ENCODE data around the gene SLC7A7. TPM values are rescaled to one million over a fixed set of nuclear protein-coding genes. Genes with fewer than 3 reads are reported as not detected.

SLC7A7 gene
- total RNA-seq, 2 experiments from 2014 or later = 0.45 TPM; not detected in 1

DNA sequence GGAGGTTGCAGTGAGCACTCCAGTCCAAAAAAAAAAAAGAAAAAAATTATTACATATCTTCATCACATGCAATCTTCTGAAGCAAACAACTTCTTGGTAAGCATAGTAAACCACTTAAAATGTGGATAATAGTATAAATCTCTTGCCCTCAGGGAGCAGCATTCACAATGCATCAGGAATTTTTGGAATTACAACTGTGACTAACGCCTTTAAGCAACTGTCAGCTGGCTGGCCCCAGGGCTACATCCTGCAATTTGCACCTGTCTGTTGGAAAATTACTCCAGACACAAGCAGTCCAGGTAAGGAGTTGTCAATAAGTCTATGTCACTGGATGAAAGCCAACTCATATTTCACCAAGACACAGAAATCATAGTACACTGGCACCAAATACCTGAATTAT is 5.5 kb upstream of the SLC7A7 start:
- ChIA-PET CTCF (interaction anchor here (1.0 to 22.4 kb wide), 3 partner anchors 10 to 54 kb away, joined by 3 to 469 read pairs (median 3); partner anchors contain the start of gene OXA1L), POLR2A (interaction anchor here (1.1 kb wide), 1 partner anchor 8 kb away, joined by 3 read pairs; no protein-coding TSS in a partner anchor)
- DNase-seq (no peak), ATAC-seq (no peak)
- intact Hi-C loops (cut with micrococcal nuclease) = loop anchor here (10.0 kb wide), 1 partner anchor 246 kb away; no protein-coding TSS in a partner anchor
- Mint-ChIP-seq H3K27ac (no peak overlapping the region), H3K4me1 (ENCODE audit: low read depth) (peaks cover 30% of the 10 kb centered on the region), H3K9me3 (no peaks in the 10 kb centered on the region), H3K36me3 (ENCODE audit: low read depth) (no peaks in the 10 kb centered on the region), H3K27me3 (peaks cover 12% of the 10 kb centered on the region), H3K4me3 (no peak overlapping the region)
- TF ChIP-seq, protein P1, sequence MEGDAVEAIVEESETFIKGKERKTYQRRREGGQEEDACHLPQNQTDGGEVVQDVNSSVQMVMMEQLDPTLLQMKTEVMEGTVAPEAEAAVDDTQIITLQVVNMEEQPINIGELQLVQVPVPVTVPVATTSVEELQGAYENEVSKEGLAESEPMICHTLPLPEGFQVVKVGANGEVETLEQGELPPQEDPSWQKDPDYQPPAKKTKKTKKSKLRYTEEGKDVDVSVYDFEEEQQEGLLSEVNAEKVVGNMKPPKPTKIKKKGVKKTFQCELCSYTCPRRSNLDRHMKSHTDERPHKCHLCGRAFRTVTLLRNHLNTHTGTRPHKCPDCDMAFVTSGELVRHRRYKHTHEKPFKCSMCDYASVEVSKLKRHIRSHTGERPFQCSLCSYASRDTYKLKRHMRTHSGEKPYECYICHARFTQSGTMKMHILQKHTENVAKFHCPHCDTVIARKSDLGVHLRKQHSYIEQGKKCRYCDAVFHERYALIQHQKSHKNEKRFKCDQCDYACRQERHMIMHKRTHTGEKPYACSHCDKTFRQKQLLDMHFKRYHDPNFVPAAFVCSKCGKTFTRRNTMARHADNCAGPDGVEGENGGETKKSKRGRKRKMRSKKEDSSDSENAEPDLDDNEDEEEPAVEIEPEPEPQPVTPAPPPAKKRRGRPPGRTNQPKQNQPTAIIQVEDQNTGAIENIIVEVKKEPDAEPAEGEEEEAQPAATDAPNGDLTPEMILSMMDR (IDR thresholded peaks at IDR 0.05) = no peak

DNA sequence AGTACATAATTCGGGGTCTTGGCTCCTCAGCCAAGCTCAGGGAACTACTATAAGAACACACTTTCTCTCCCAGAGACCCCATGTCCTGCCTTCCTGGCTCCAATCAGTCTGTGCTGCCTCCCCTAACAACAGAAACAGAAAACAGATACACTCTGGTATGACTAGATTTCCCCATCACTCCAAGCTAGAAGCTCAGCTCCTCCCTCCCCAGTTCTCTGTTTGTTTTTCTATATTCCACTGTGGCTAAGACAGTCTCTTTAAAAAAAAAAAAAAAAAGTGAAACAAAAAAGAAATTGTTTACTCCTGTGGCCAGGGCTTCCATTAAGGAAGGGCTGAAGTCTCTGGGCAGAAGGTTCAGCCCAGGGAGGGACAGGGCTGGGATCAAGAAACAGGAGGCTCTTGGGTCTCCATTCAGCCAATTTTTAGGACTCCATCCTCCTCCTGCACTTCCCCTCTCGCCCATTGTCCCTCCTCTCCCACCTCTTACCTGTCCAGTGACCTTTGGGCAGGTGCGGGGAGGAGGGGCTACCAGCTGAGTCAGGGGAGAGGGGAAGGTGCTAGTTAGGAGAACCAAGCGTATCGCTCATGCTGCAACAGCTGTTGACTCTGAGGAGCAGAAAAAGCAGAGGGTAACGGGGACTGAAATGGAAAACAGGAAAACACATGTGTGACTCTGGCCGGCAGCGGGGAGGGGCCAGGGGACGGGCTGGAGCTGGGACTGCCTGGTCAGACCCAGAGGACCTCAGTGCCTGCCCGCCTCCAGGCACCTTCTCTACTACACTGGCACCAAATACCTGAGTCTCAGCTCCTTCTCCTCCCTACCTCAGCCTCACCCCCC is 4.1 kb upstream of the SLC7A7 start:
- intact Hi-C loops (cut with micrococcal nuclease) = no loop called here
- DNase-seq = no peak
- POLR2A ChIA-PET = no interaction called here
- Mint-ChIP-seq H3K9me3 (no peaks in the 10 kb centered on the region), H3K27me3 (peaks cover 10% of the 10 kb centered on the region), H3K4me3 (no peak overlapping the region), H3K27ac (peak overlapping the region; percentile 46), H3K36me3 (ENCODE audit: low read depth) (no peaks in the 10 kb centered on the region), H3K4me1 (ENCODE audit: low read depth) (peaks cover 22% of the 10 kb centered on the region)
- CTCF ChIA-PET = interaction anchor here (0.7 to 22.4 kb wide), 9 partner anchors 11 to 249 kb away, joined by 3 to 469 read pairs (median 3); partner anchors contain the start of genes LRP10 and OXA1L
- TF ChIP-seq, protein P1 (IDR thresholded peaks at IDR 0.05) = no peak
- peak; percentile 34 for ATAC-seq

GRCh38 chr14:22814373-22814772 is 862 bp downstream of the SLC7A7 start:
- TF ChIP-seq, protein P1 (IDR thresholded peaks at IDR 0.05) = no peak

GRCh38 chr14:22813145-22813544 is 2.1 kb downstream of the SLC7A7 start:
- peaks cover 5% of the 10 kb centered on the region for H3K4me1 Mint-ChIP-seq (ENCODE audit: low read depth)
- TF ChIP-seq, protein P1 (IDR thresholded peaks at IDR 0.05) = no peak
- POLR2A ChIA-PET = interaction anchor here (0.9 kb wide), 1 partner anchor 8 kb away, joined by 3 read pairs; no protein-coding TSS in a partner anchor

More at GRCh38 chr14:22814373-22814772, 862 bp downstream of the SLC7A7 start:
- intact Hi-C loops (cut with micrococcal nuclease) = no loop called here
- no peak overlapping the region for H3K4me3 Mint-ChIP-seq
- H3K4me1 Mint-ChIP-seq (ENCODE audit: low read depth) = peaks cover 9% of the 10 kb centered on the region
- ChIA-PET POLR2A (interaction anchor here (1.1 kb wide), 1 partner anchor 225 kb away, joined by 3 read pairs; no protein-coding TSS in a partner anchor), CTCF (interaction anchor here (0.9 kb wide), 1 partner anchor 8 kb away, joined by 4 read pairs; no protein-coding TSS in a partner anchor)
- no peaks in the 10 kb centered on the region for H3K9me3 Mint-ChIP-seq
- H3K36me3 Mint-ChIP-seq (ENCODE audit: low read depth) = no peaks in the 10 kb centered on the region
- no peak for DNase-seq
- no peak overlapping the region for H3K27ac Mint-ChIP-seq
- ATAC-seq = no peak
- peaks cover 2% of the 10 kb centered on the region for H3K27me3 Mint-ChIP-seq

More at GRCh38 chr14:22813145-22813544, 2.1 kb downstream of the SLC7A7 start:
- no peak for ATAC-seq
- H3K4me3 Mint-ChIP-seq = no peak overlapping the region
- CTCF ChIA-PET = interaction anchor here (1.1 to 1.5 kb wide), 4 partner anchors 40 to 243 kb away, joined by 3 to 6 read pairs (median 4); no protein-coding TSS in a partner anchor
- H3K27me3 Mint-ChIP-seq = no peaks in the 10 kb centered on the region
- H3K36me3 Mint-ChIP-seq (ENCODE audit: low read depth) = no peaks in the 10 kb centered on the region
- H3K27ac Mint-ChIP-seq = no peak overlapping the region
- no peak for DNase-seq
- intact Hi-C loops (cut with micrococcal nuclease) = no loop called here
- no peaks in the 10 kb centered on the region for H3K9me3 Mint-ChIP-seq

All from activated CD8-positive, alpha-beta T cell treated with anti-CD3 and anti-CD28 coated beads for 36 hours (primary cell).